Astrocyte (in vitro differentiated cells and primary cell): ENCODE data around the gene NR2F2. TPM values are rescaled to one million over a fixed set of nuclear protein-coding genes. Genes with fewer than 3 reads are reported as not detected.

ENCODE experiments used
- DNase-seq: peaks from one replicate; pipeline ENCODE4 v3.0.0-alpha.2; 2010; ENCODE audit warnings: low read depth
- FAIRE-seq: peaks from 2 replicates; lab custom pipeline; 2011; peaks lifted over from hg19 to GRCh38; lab: Jason Lieb, UNC
- H2AFZ ChIP-seq: 2 replicates; pipeline ENCODE4 v1.6.0; 2012; ENCODE audit warnings: low read depth, low read length, inconsistent platforms
- H3K27ac ChIP-seq: 2 replicates; pipeline ENCODE4 v1.5.1; 2011; ENCODE audit warnings: low read depth, low read length, inconsistent platforms
- H3K27me3 ChIP-seq: 2 replicates; pipeline ENCODE4 v1.6.0; 2011; ENCODE audit warnings: low read length, inconsistent platforms; ENCODE audit not compliant: insufficient read depth
- H3K36me3 ChIP-seq: 2 replicates; pipeline ENCODE4 v1.5.1; 2011; ENCODE audit warnings: low read length, inconsistent platforms; ENCODE audit not compliant: insufficient read depth
- H3K4me1 ChIP-seq: 2 replicates; pipeline ENCODE4 v1.5.1; 2011; ENCODE audit warnings: low read length, inconsistent platforms; ENCODE audit not compliant: insufficient read depth
- H3K4me2 ChIP-seq: 2 replicates; pipeline ENCODE4 v1.6.0; 2012; ENCODE audit warnings: low read length, inconsistent platforms
- H3K4me3 ChIP-seq: 2 replicates; pipeline ENCODE4 v1.5.1; 2011; ENCODE audit warnings: low read depth, mild to moderate bottlenecking, low read length, inconsistent platforms; ENCODE audit not compliant: insufficient read depth
- H3K79me2 ChIP-seq: 2 replicates; pipeline ENCODE4 v1.6.0; 2012; ENCODE audit warnings: mild to moderate bottlenecking, low read length, inconsistent platforms; ENCODE audit not compliant: insufficient read depth
- H3K9ac ChIP-seq: 2 replicates; pipeline ENCODE4 v1.6.0; 2012; ENCODE audit warnings: mild to moderate bottlenecking, low read length, inconsistent platforms
- H3K9me3 ChIP-seq: 2 replicates; pipeline ENCODE4 v1.5.1; 2012; ENCODE audit warnings: low read depth, mild to moderate bottlenecking, low read length, inconsistent platforms; ENCODE audit not compliant: insufficient read depth
- H4K20me1 ChIP-seq: 2 replicates; pipeline ENCODE4 v1.6.0; 2012; ENCODE audit warnings: low read length, inconsistent platforms; ENCODE audit not compliant: insufficient read depth
- H3K27ac Mint-ChIP-seq: one replicate; pipeline ENCODE4 v1.8.0; 2021; ENCODE audit warnings: mild to moderate bottlenecking, mixed read lengths; ENCODE audit not compliant: unreplicated experiment
- H3K27me3 Mint-ChIP-seq: one replicate; pipeline ENCODE4 v1.8.0; 2021; ENCODE audit warnings: low read depth, mixed read lengths; ENCODE audit not compliant: unreplicated experiment
- H3K36me3 Mint-ChIP-seq: one replicate; pipeline ENCODE4 v1.8.0; 2021; ENCODE audit warnings: low read depth, mixed read lengths; ENCODE audit not compliant: unreplicated experiment
- H3K4me1 Mint-ChIP-seq: one replicate; pipeline ENCODE4 v1.8.0; 2021; ENCODE audit warnings: low read depth, mixed read lengths; ENCODE audit not compliant: unreplicated experiment
- H3K4me3 Mint-ChIP-seq: one replicate; pipeline ENCODE4 v1.8.0; 2021; ENCODE audit warnings: mild to moderate bottlenecking, moderate library complexity, mixed read lengths; ENCODE audit not compliant: unreplicated experiment
- H3K9me3 Mint-ChIP-seq: one replicate; pipeline ENCODE4 v1.8.0; 2021; ENCODE audit warnings: mild to moderate bottlenecking, mixed read lengths; ENCODE audit not compliant: unreplicated experiment
- EZH2 ChIP-seq: IDR thresholded peaks from 2 replicates; pipeline ENCODE4 v1.6.1; 2012; ENCODE audit warnings: mild to moderate bottlenecking, low read length, inconsistent platforms; ENCODE audit not compliant: insufficient read depth
- total RNA-seq: library from RNA; stranded (reverse); gene quantifications from 2 replicates; pipeline ENCODE4 v1.2.1, GENCODE V29; 2021
- TF ChIP-seq, protein P1 (sequence below): IDR thresholded peaks from 2 replicates; pipeline ENCODE4 v1.5.1; 2011; ENCODE audit warnings: low read depth, mild to moderate bottlenecking, inconsistent platforms, low read length, moderate library complexity; ENCODE audit not compliant: insufficient read depth

Gene NR2F2
- total RNA-seq, 1 donor from 2014 or later: 75.8 TPM

GRCh38 chr15:96381463-96381862 is 51.0 kb downstream of the NR2F2 start:
- TF ChIP-seq EZH2: no peak
- TF ChIP-seq, protein P1, sequence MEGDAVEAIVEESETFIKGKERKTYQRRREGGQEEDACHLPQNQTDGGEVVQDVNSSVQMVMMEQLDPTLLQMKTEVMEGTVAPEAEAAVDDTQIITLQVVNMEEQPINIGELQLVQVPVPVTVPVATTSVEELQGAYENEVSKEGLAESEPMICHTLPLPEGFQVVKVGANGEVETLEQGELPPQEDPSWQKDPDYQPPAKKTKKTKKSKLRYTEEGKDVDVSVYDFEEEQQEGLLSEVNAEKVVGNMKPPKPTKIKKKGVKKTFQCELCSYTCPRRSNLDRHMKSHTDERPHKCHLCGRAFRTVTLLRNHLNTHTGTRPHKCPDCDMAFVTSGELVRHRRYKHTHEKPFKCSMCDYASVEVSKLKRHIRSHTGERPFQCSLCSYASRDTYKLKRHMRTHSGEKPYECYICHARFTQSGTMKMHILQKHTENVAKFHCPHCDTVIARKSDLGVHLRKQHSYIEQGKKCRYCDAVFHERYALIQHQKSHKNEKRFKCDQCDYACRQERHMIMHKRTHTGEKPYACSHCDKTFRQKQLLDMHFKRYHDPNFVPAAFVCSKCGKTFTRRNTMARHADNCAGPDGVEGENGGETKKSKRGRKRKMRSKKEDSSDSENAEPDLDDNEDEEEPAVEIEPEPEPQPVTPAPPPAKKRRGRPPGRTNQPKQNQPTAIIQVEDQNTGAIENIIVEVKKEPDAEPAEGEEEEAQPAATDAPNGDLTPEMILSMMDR: no peak
- no peaks in the 10 kb centered on the region for H3K27me3 ChIP-seq
- H3K9ac ChIP-seq: no peak overlapping the region
- H3K79me2 ChIP-seq: no peaks in the 10 kb centered on the region
- H3K4me1 ChIP-seq: no peaks in the 10 kb centered on the region
- H3K4me3 ChIP-seq: no peak overlapping the region
- DNase-seq: no peak
- Mint-ChIP-seq H3K4me1 (no peaks in the 10 kb centered on the region), H3K27ac (no peak overlapping the region), H3K4me3 (no peak overlapping the region), H3K27me3 (peaks cover 21% of the 10 kb centered on the region), H3K9me3 (peaks cover 2% of the 10 kb centered on the region), H3K36me3 (no peaks in the 10 kb centered on the region)
- no peak for FAIRE-seq
- no peak overlapping the region for H2AFZ ChIP-seq
- H3K36me3 ChIP-seq: no peaks in the 10 kb centered on the region
- H3K27ac ChIP-seq: no peak overlapping the region
- H4K20me1 ChIP-seq: no peaks in the 10 kb centered on the region
- no peaks in the 10 kb centered on the region for H3K9me3 ChIP-seq
- no peak overlapping the region for H3K4me2 ChIP-seq

- Mint-ChIP-seq H3K9me3 (peaks cover 2% of the 10 kb centered on the region), H3K4me1 (no peaks in the 10 kb centered on the region), H3K4me3 (no peak overlapping the region), H3K27me3 (peaks cover 17% of the 10 kb centered on the region), H3K27ac (no peak overlapping the region), H3K36me3 (no peaks in the 10 kb centered on the region)
- DNase-seq (no peak), FAIRE-seq (no peak)
- no peaks in the 10 kb centered on the region for H3K4me1 ChIP-seq
- no peaks in the 10 kb centered on the region for H3K36me3 ChIP-seq
- no peak overlapping the region for H3K4me3 ChIP-seq
- H3K4me2 ChIP-seq: no peak overlapping the region
- TF ChIP-seq, protein P1: no peak
- TF ChIP-seq EZH2: no peak
- no peaks in the 10 kb centered on the region for H3K27me3 ChIP-seq
- H4K20me1 ChIP-seq: no peaks in the 10 kb centered on the region
- H3K9me3 ChIP-seq: no peaks in the 10 kb centered on the region
- no peak overlapping the region for H3K9ac ChIP-seq
- no peaks in the 10 kb centered on the region for H3K79me2 ChIP-seq
- H3K27ac ChIP-seq: no peak overlapping the region
- no peak overlapping the region for H2AFZ ChIP-seq
Measured at GRCh38 chr15:96385195-96385594, 54.7 kb downstream of the NR2F2 start.

GRCh38 chr15:96388673-96389072 is 58.2 kb downstream of the NR2F2 start:
- Histone ChIP-seq H3K36me3 (no peaks in the 10 kb centered on the region), H3K9ac (no peak overlapping the region), H3K9me3 (no peaks in the 10 kb centered on the region), H4K20me1 (no peaks in the 10 kb centered on the region), H2AFZ (no peak overlapping the region), H3K27ac (no peak overlapping the region), H3K4me2 (no peak overlapping the region), H3K79me2 (no peaks in the 10 kb centered on the region), H3K4me3 (no peak overlapping the region), H3K27me3 (no peaks in the 10 kb centered on the region), H3K4me1 (no peaks in the 10 kb centered on the region)
- FAIRE-seq (no peak), DNase-seq (no peak)
- TF ChIP-seq, protein P1: no peak
- TF ChIP-seq EZH2: no peak
- Mint-ChIP-seq H3K27ac (no peak overlapping the region), H3K4me1 (no peaks in the 10 kb centered on the region), H3K27me3 (peaks cover 27% of the 10 kb centered on the region), H3K9me3 (peaks cover 3% of the 10 kb centered on the region), H3K4me3 (no peak overlapping the region), H3K36me3 (no peaks in the 10 kb centered on the region)
